GM12872 (cell line): Measurements from ENCODE around the gene RFWD3.

ENCODE experiments used
- CTCF ChIP-seq: IDR thresholded peaks from 3 replicates; pipeline ENCODE4 v1.5.1; 2011; ENCODE audit warnings: low read depth, mild to moderate bottlenecking, low read length, moderate library complexity; ENCODE audit not compliant: insufficient read depth

RFWD3 gene

GRCh38 chr16:74666425-74667254 is at the start of gene RFWD3:
Gene RFWD3, minus strand, starts transcription at chr16:74666877. Its CDS starts 5,428 bp downstream, at chr16:74661449.
- no peak for TF ChIP-seq CTCF

- TF ChIP-seq CTCF, result no peak
These were observed 49.7 kb upstream of the RFWD3 start for GRCh38 chr16:74716355-74716754.

- no peak for TF ChIP-seq CTCF
These were observed 47.2 kb upstream of the RFWD3 start for GRCh38 chr16:74713876-74714275.

GRCh38 chr16:74713325-74713724 is 46.6 kb upstream of the RFWD3 start:
- no peak for TF ChIP-seq CTCF

- TF ChIP-seq CTCF, result no peak
These were observed 45.3 kb upstream of the RFWD3 start for GRCh38 chr16:74711938-74712337.

GRCh38 chr16:74710401-74710800 is 43.7 kb upstream of the RFWD3 start:
- TF ChIP-seq CTCF, result no peak

GRCh38 chr16:74709441-74709877 is 42.8 kb upstream of the RFWD3 start:
- peak; percentile 95 for TF ChIP-seq CTCF
